Endodermal cell (in vitro differentiated cells): Measurements from ENCODE around the gene CSNK2A1. TPM values are rescaled to one million over a fixed set of nuclear protein-coding genes. Genes with fewer than 3 reads are reported as not detected.

ENCODE experiments used
- DNase-seq: peaks from one replicate; pipeline ENCODE4 v3.0.0-alpha.2; 2017
- H3K27ac ChIP-seq: 2 replicates; pipeline ENCODE4 v1.5.1; 2013; ENCODE audit warnings: mild to moderate bottlenecking, low read depth, low read length, moderate library complexity
- H3K27me3 ChIP-seq: 2 replicates; pipeline ENCODE4 v1.6.1; 2013; ENCODE audit warnings: mild to moderate bottlenecking, low read length, moderate library complexity; ENCODE audit not compliant: insufficient read depth, control insufficient read depth, poor library complexity, severe bottlenecking
- H3K36me3 ChIP-seq: 2 replicates; pipeline ENCODE4 v1.7.0; 2013; ENCODE audit warnings: mild to moderate bottlenecking, low read length, moderate library complexity; ENCODE audit not compliant: control insufficient read depth, insufficient read depth
- H3K4me1 ChIP-seq: one replicate; pipeline ENCODE4 v1.7.0; 2013; ENCODE audit warnings: low read length; ENCODE audit not compliant: control insufficient read depth, insufficient read depth
- H3K4me3 ChIP-seq: 2 replicates; pipeline ENCODE4 v1.5.1; 2013; ENCODE audit warnings: mild to moderate bottlenecking, low read length, moderate library complexity
- H3K9ac ChIP-seq: 2 replicates; pipeline ENCODE4 v1.6.1; 2013; ENCODE audit warnings: mild to moderate bottlenecking, low read length, moderate library complexity; ENCODE audit not compliant: poor library complexity, severe bottlenecking; ENCODE audit errors: extremely low read depth
- H3K9me3 ChIP-seq: 2 replicates; pipeline ENCODE4 v1.6.1; 2013; ENCODE audit warnings: mild to moderate bottlenecking, low read length, moderate library complexity; ENCODE audit not compliant: control insufficient read depth
- H3K27ac Mint-ChIP-seq: 2 replicates; pipeline ENCODE4 v1.8.0; 2020; ENCODE audit warnings: mixed read lengths
- H3K27me3 Mint-ChIP-seq: 2 replicates; pipeline ENCODE4 v1.8.0; 2021; ENCODE audit warnings: mild to moderate bottlenecking, mixed read lengths; ENCODE audit not compliant: insufficient read depth
- H3K36me3 Mint-ChIP-seq: 2 replicates; pipeline ENCODE4 v1.8.0; 2020; ENCODE audit warnings: low read depth, mixed read lengths
- H3K4me1 Mint-ChIP-seq: 2 replicates; pipeline ENCODE4 v1.8.0; 2020; ENCODE audit warnings: mixed read lengths
- H3K4me3 Mint-ChIP-seq: 2 replicates; pipeline ENCODE4 v1.8.0; 2020; ENCODE audit warnings: mild to moderate bottlenecking, moderate library complexity, mixed read lengths
- H3K9me3 Mint-ChIP-seq: 2 replicates; pipeline ENCODE4 v1.8.0; 2020; ENCODE audit warnings: mild to moderate bottlenecking, mixed read lengths
- WGBS, 2 experiments: methylation state at CpG; one replicate each; pipeline versions ENCODE4 v1.1.5 to v1.1.7; 2013; ENCODE audit warnings: missing lambda C conversion rate in 2 of 2, mixed read lengths in 1 of 2; ENCODE audit not compliant: insufficient coverage in 1 of 2, insufficient read length in 1 of 2; 5-methylcytosine and 5-hydroxymethylcytosine counted together
- total RNA-seq, 2 donors: library from RNA; stranded (reverse); fragmentation: NEBNext Ultra II Directional in 1 of 2; extraction: Animal tissue kit (Norgen Biotek cat#: 25700) in 1 of 2; gene quantifications; 2 replicates in 1 of 2; 3 replicates in 1 of 2; pipeline ENCODE4 v1.2.1, GENCODE V29; 2021
- TF ChIP-seq, protein P1 (sequence below): fragments of 200-600 bp; sonication (generic); conservative IDR thresholded peaks from 2 replicates; pipeline ENCODE4 v1.5.0; 2021; ENCODE audit warnings: antibody characterized with exemption, mild to moderate bottlenecking

CSNK2A1 gene
- total RNA-seq, 2 donors from 2014 or later: 202 to 239 TPM

GRCh38 chr20:487655-488054 lies 55.9 kb downstream of the CSNK2A1 start:
- no peak overlapping the region for H3K9ac ChIP-seq
- WGBS, 2 experiments: 96 to 100% methylated on average over 4 of the region's 4 CpGs
- DNase-seq: no peak
- Mint-ChIP-seq H3K9me3 (no peaks in the 10 kb centered on the region), H3K4me3 (no peak overlapping the region), H3K36me3 (peaks cover 83% of the 10 kb centered on the region), H3K27ac (no peak overlapping the region), H3K27me3 (no peaks in the 10 kb centered on the region), H3K4me1 (peaks cover 14% of the 10 kb centered on the region)
- no peaks in the 10 kb centered on the region for H3K9me3 ChIP-seq
- peaks cover 95% of the 10 kb centered on the region for H3K36me3 ChIP-seq
- H3K4me3 ChIP-seq: no peak overlapping the region
- H3K27ac ChIP-seq: no peak overlapping the region
- no peaks in the 10 kb centered on the region for H3K27me3 ChIP-seq
- peaks cover 10% of the 10 kb centered on the region for H3K4me1 ChIP-seq
- TF ChIP-seq, protein P1, sequence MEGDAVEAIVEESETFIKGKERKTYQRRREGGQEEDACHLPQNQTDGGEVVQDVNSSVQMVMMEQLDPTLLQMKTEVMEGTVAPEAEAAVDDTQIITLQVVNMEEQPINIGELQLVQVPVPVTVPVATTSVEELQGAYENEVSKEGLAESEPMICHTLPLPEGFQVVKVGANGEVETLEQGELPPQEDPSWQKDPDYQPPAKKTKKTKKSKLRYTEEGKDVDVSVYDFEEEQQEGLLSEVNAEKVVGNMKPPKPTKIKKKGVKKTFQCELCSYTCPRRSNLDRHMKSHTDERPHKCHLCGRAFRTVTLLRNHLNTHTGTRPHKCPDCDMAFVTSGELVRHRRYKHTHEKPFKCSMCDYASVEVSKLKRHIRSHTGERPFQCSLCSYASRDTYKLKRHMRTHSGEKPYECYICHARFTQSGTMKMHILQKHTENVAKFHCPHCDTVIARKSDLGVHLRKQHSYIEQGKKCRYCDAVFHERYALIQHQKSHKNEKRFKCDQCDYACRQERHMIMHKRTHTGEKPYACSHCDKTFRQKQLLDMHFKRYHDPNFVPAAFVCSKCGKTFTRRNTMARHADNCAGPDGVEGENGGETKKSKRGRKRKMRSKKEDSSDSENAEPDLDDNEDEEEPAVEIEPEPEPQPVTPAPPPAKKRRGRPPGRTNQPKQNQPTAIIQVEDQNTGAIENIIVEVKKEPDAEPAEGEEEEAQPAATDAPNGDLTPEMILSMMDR: no peak

DNA sequence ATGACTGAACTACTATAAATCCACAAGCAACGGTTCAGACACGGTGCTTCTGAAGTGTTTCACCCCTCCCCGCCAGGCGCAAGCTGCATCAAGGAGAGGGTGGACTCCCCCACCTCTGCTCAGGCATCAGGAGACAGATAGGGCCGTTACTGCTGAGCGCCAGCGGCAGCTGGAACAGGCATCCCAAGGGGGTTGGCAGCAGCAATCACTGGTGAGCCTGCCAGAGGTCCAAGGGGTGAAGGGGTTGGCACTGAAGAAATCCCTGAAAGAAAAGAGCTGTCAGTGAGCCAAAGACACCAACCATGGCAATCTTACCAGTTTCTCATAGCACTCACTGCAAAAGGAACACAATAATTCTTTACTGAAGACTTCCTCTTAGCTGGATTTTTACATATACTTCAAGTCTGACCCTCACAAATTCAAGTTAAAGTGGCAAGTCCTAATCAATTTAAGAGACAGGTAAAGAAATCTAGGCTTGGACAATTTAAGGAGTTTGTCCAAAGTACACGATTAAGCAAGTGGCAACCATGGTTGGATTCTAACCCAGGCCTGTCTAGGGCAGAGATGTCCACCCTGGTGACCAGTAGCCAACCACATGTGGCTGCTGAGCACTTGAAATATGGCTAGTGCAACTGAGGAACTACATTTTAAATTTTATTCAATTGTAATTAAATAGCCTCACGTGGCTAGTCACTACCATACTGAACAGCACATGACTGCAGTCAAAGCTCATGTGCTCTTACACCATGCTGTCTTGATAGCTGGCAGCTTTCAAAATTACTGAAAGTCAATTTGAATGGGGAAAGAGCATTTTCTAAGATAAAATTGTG lies 59.6 kb downstream of the CSNK2A1 start:
- no peaks in the 10 kb centered on the region for H3K27me3 ChIP-seq
- peaks cover 87% of the 10 kb centered on the region for H3K36me3 Mint-ChIP-seq
- H3K4me3 Mint-ChIP-seq: no peak overlapping the region
- H3K9me3 Mint-ChIP-seq: no peaks in the 10 kb centered on the region
- peaks cover 97% of the 10 kb centered on the region for H3K36me3 ChIP-seq
- TF ChIP-seq, protein P1: no peak
- H3K4me3 ChIP-seq: no peak overlapping the region
- peaks cover 24% of the 10 kb centered on the region for H3K4me1 Mint-ChIP-seq
- H3K9me3 ChIP-seq: no peaks in the 10 kb centered on the region
- DNase-seq: no peak
- H3K9ac ChIP-seq: no peak overlapping the region
- H3K27ac Mint-ChIP-seq: no peak overlapping the region
- no peak overlapping the region for H3K27ac ChIP-seq
- peaks cover 13% of the 10 kb centered on the region for H3K4me1 ChIP-seq
- H3K27me3 Mint-ChIP-seq: no peaks in the 10 kb centered on the region
- WGBS, 2 experiments: 96 to 100% methylated on average over 2 to 9 of the region's 9 CpGs

GRCh38 chr20:481167-481566 lies 62.4 kb downstream of the CSNK2A1 start:
- Mint-ChIP-seq H3K9me3 (no peaks in the 10 kb centered on the region), H3K27me3 (no peaks in the 10 kb centered on the region), H3K4me1 (peaks cover 24% of the 10 kb centered on the region), H3K36me3 (peaks cover 83% of the 10 kb centered on the region), H3K4me3 (no peak overlapping the region), H3K27ac (no peak overlapping the region)
- Histone ChIP-seq H3K9ac (no peak overlapping the region), H3K36me3 (peaks cover 94% of the 10 kb centered on the region), H3K27ac (no peak overlapping the region), H3K4me1 (peaks cover 13% of the 10 kb centered on the region), H3K27me3 (no peaks in the 10 kb centered on the region), H3K9me3 (peaks cover 5% of the 10 kb centered on the region), H3K4me3 (no peak overlapping the region)
- DNase-seq: no peak
- TF ChIP-seq, protein P1: no peak
- WGBS, 2 experiments: 100% methylated on average over 1 of the region's 1 CpG; no CpG with 5 or more reads in 1 of the 2 experiments
